Measurements from ENCODE around the gene CAST. TPM values are rescaled to one million over a fixed set of nuclear protein-coding genes. Genes with fewer than 3 reads are reported as not detected.
A peak's percentile ranks its signal among the peaks of the same experiment; 100 is the strongest.

The CAST gene
- total RNA-seq, 4 donors from 2014 or later: 415 to 523 (median 468) TPM

- no peak overlapping the region for H3K4me3 ChIP-seq (ENCODE audit: low read depth, poor library complexity, severe bottlenecking)
- TF ChIP-seq CTCF (IDR thresholded peaks at IDR 0.05): no peak
- no peak for TF ChIP-seq POLR2A (IDR thresholded peaks at IDR 0.05)
- intact Hi-C loops (cut with DNase I; ENCODE audit: low total_unique reads): no loop called here
- 69 to 77% methylated on average over 4 of the region's 4 CpGs for WGBS, 2 donors
- no peak for DNase-seq (ENCODE audit: low spot score in 2 of 2)
Measured at GRCh38 chr5:96726802-96727201, 64.6 kb downstream of the CAST start.

GRCh38 chr5:96729156-96729555, 67.0 kb downstream of the CAST start:
- no peak for TF ChIP-seq CTCF (IDR thresholded peaks at IDR 0.05)
- TF ChIP-seq POLR2A (IDR thresholded peaks at IDR 0.05): no peak
- intact Hi-C loops (cut with DNase I; ENCODE audit: low total_unique reads): no loop called here
- no peak overlapping the region for H3K4me3 ChIP-seq (ENCODE audit: low read depth, poor library complexity, severe bottlenecking)
- no peak for DNase-seq (ENCODE audit: low spot score in 2 of 2)

- TF ChIP-seq POLR2A (IDR thresholded peaks at IDR 0.05) (no peak), CTCF (IDR thresholded peaks at IDR 0.05) (no peak)
- intact Hi-C loops (cut with DNase I; ENCODE audit: low total_unique reads): no loop called here
- H3K4me3 ChIP-seq (ENCODE audit: low read depth, poor library complexity, severe bottlenecking): no peak overlapping the region
- 80 to 85% methylated on average over 6 of the region's 6 CpGs for WGBS, 2 donors
- DNase-seq (ENCODE audit: low spot score in 2 of 2): no peak
Measured at GRCh38 chr5:96730586-96730985, 68.4 kb downstream of the CAST start.

GRCh38 chr5:96733771-96734500, 71.8 kb downstream of the CAST start:
- no peak overlapping the region for H3K4me3 ChIP-seq (ENCODE audit: low read depth, poor library complexity, severe bottlenecking)
- TF ChIP-seq POLR2A (IDR thresholded peaks at IDR 0.05): no peak
- TF ChIP-seq CTCF (IDR thresholded peaks at IDR 0.05): no peak
- 72 to 76% methylated on average over 7 of the region's 7 CpGs for WGBS, 2 donors
- DNase-seq (ENCODE audit: low spot score in 2 of 2): peak in 1 of 2 donors; percentile 62
- intact Hi-C loops (cut with DNase I; ENCODE audit: low total_unique reads): no loop called here

- intact Hi-C loops (cut with DNase I; ENCODE audit: low total_unique reads): no loop called here
- no peak for DNase-seq (ENCODE audit: low spot score in 2 of 2)
- H3K4me3 ChIP-seq (ENCODE audit: low read depth, poor library complexity, severe bottlenecking): no peak overlapping the region
- WGBS, 2 donors: 20 to 29% methylated on average over 1 of the region's 1 CpG
- TF ChIP-seq CTCF (IDR thresholded peaks at IDR 0.05): no peak
- TF ChIP-seq POLR2A (IDR thresholded peaks at IDR 0.05): no peak
Measured at GRCh38 chr5:96734871-96735325, 72.7 kb downstream of the CAST start.

- TF ChIP-seq CTCF (IDR thresholded peaks at IDR 0.05) (no peak), POLR2A (IDR thresholded peaks at IDR 0.05) (no peak)
- no peak overlapping the region for H3K4me3 ChIP-seq (ENCODE audit: low read depth, poor library complexity, severe bottlenecking)
- intact Hi-C loops (cut with DNase I; ENCODE audit: low total_unique reads): no loop called here
- 81 to 87% methylated on average over 3 of the region's 3 CpGs for WGBS, 2 donors
- DNase-seq (ENCODE audit: low spot score in 2 of 2): no peak
Measured at GRCh38 chr5:96736937-96737336, 74.8 kb downstream of the CAST start.

Measured in lower leg skin (tissue), 4 donors.